ENCODE data around the gene ATXN2.

The ATXN2 gene

DNA sequence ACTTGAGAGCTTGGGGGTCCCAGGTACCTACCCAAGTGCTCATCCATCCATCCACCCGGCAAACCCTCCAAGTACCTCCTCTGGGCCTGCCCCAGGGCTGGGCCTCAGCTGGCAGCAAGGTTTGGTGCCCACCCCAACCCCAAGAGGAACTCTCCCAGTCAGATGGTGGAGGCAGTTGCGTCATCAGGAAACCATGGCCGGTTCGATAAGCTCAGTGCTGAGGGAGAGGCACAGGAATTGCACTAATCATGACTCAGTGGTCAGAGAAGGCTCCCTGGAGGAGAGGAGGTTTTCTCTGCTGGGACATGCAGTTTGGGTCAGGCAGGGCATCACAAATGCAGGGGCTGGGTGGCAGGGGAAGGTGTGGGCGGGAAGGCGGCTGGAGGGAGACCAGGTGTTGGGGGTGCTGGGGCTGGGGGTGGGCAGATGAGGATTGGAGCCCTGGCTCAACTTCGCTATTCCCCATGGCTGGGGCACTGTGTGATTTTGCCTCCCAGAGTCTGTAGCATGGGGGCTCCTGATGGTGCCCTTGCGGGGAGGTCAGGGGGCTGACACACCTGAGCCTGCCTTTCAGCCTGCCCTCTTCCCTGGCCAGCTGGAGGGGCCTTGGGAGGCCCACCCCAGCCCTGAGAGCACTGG lies 161.2 kb downstream of the ATXN2 start:
- TF ChIP-seq USF1 (IDR thresholded peaks at IDR 0.05), result no peak
- no peak for TF ChIP-seq ZBTB7A (IDR thresholded peaks at IDR 0.05; ENCODE audit: low read depth)
- TF ChIP-seq YY1 (IDR thresholded peaks at IDR 0.05; ENCODE audit: low read depth), result no peak
- peak; percentile 87 for TF ChIP-seq CEBPB (IDR thresholded peaks at IDR 0.05)
- TF ChIP-seq TAF1 (IDR thresholded peaks at IDR 0.05; ENCODE audit: low read depth), result no peak
- TF ChIP-seq NFIC (IDR thresholded peaks at IDR 0.05), result no peak

GRCh38 chr12:111436811-111437210 lies 162.3 kb downstream of the ATXN2 start:
- TF ChIP-seq TEAD4 (IDR thresholded peaks at IDR 0.05) (no peak), CEBPB (IDR thresholded peaks at IDR 0.05) (no peak), REST (IDR thresholded peaks at IDR 0.05; ENCODE audit: low read depth) (no peak), RAD21 (IDR thresholded peaks at IDR 0.05; ENCODE audit: low read depth) (no peak), USF1 (IDR thresholded peaks at IDR 0.05) (no peak), ZBTB7A (IDR thresholded peaks at IDR 0.05; ENCODE audit: low read depth) (no peak)
- TF ChIP-seq, protein P1, sequence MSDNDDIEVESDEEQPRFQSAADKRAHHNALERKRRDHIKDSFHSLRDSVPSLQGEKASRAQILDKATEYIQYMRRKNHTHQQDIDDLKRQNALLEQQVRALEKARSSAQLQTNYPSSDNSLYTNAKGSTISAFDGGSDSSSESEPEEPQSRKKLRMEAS (IDR thresholded peaks at IDR 0.05), result no peak

GRCh38 chr12:111436266-111436665 lies 162.8 kb downstream of the ATXN2 start:
- TF ChIP-seq CREB1 (IDR thresholded peaks at IDR 0.05; ENCODE audit: low read depth) (no peak), EP300 (IDR thresholded peaks at IDR 0.05; ENCODE audit: borderline replicate concordance) (no peak), TEAD4 (IDR thresholded peaks at IDR 0.05) (no peak), RAD21 (IDR thresholded peaks at IDR 0.05; ENCODE audit: low read depth) (no peak), YY1 (IDR thresholded peaks at IDR 0.05; ENCODE audit: low read depth) (no peak), ZBTB7A (IDR thresholded peaks at IDR 0.05; ENCODE audit: low read depth) (no peak), FOXM1 (IDR thresholded peaks at IDR 0.05; ENCODE audit: borderline replicate concordance, low read depth) (no peak), USF1 (IDR thresholded peaks at IDR 0.05) (no peak), EGR1 (IDR thresholded peaks at IDR 0.05) (no peak), TCF12 (IDR thresholded peaks at IDR 0.05; ENCODE audit: low read depth) (no peak), TAF1 (IDR thresholded peaks at IDR 0.05; ENCODE audit: low read depth) (no peak), REST (IDR thresholded peaks at IDR 0.05; ENCODE audit: low read depth) (no peak)
- TF ChIP-seq, protein P1 (IDR thresholded peaks at IDR 0.05), result no peak

GRCh38 chr12:111435661-111436201 lies 163.4 kb downstream of the ATXN2 start:
- TF ChIP-seq ZBTB7A (IDR thresholded peaks at IDR 0.05; ENCODE audit: low read depth), result no peak
- no peak for TF ChIP-seq CEBPB (IDR thresholded peaks at IDR 0.05)
- TF ChIP-seq CREB1 (IDR thresholded peaks at IDR 0.05; ENCODE audit: low read depth), result no peak
- no peak for TF ChIP-seq TAF1 (IDR thresholded peaks at IDR 0.05; ENCODE audit: low read depth)
- TF ChIP-seq YY1 (IDR thresholded peaks at IDR 0.05; ENCODE audit: low read depth), result no peak
- TF ChIP-seq EP300 (IDR thresholded peaks at IDR 0.05; ENCODE audit: borderline replicate concordance), result no peak
- no peak for TF ChIP-seq TCF12 (IDR thresholded peaks at IDR 0.05; ENCODE audit: low read depth)
- TF ChIP-seq FOXM1 (IDR thresholded peaks at IDR 0.05; ENCODE audit: borderline replicate concordance, low read depth), result no peak

- no peak for TF ChIP-seq USF1 (IDR thresholded peaks at IDR 0.05)
- TF ChIP-seq ZBTB7A (IDR thresholded peaks at IDR 0.05; ENCODE audit: low read depth), result no peak
- TF ChIP-seq NFIC (IDR thresholded peaks at IDR 0.05), result no peak
- no peak for TF ChIP-seq CREB1 (IDR thresholded peaks at IDR 0.05; ENCODE audit: low read depth)
- no peak for TF ChIP-seq YY1 (IDR thresholded peaks at IDR 0.05; ENCODE audit: low read depth)
- TF ChIP-seq TEAD4 (IDR thresholded peaks at IDR 0.05), result no peak
- no peak for TF ChIP-seq REST (IDR thresholded peaks at IDR 0.05; ENCODE audit: low read depth)
- TF ChIP-seq CEBPB (IDR thresholded peaks at IDR 0.05), result no peak
- no peak for TF ChIP-seq EP300 (IDR thresholded peaks at IDR 0.05; ENCODE audit: borderline replicate concordance)
- TF ChIP-seq RAD21 (IDR thresholded peaks at IDR 0.05; ENCODE audit: low read depth), result no peak
- no peak for TF ChIP-seq FOXM1 (IDR thresholded peaks at IDR 0.05; ENCODE audit: borderline replicate concordance, low read depth)
Measured at GRCh38 chr12:111434680-111435338, 164.3 kb downstream of the ATXN2 start.

Data from Ishikawa (cell line).